C4-2B (cell line): ENCODE results near the gene SIPA1.

Experiments
- H3K27ac ChIP-seq: fragments of 450-650 bp; 2 replicates; pipeline ENCODE4 v1.5.1; 2017
- ZFX ChIP-seq: fragments of 450-650 bp; IDR thresholded peaks from 2 replicates; pipeline ENCODE4 v1.6.1; 2017
- TF ChIP-seq, protein P1 (sequence below): fragments of 450-650 bp; conservative IDR thresholded peaks from 2 replicates; pipeline ENCODE4 v1.5.1; 2017; ENCODE audit warnings: mild to moderate bottlenecking

Gene SIPA1

DNA sequence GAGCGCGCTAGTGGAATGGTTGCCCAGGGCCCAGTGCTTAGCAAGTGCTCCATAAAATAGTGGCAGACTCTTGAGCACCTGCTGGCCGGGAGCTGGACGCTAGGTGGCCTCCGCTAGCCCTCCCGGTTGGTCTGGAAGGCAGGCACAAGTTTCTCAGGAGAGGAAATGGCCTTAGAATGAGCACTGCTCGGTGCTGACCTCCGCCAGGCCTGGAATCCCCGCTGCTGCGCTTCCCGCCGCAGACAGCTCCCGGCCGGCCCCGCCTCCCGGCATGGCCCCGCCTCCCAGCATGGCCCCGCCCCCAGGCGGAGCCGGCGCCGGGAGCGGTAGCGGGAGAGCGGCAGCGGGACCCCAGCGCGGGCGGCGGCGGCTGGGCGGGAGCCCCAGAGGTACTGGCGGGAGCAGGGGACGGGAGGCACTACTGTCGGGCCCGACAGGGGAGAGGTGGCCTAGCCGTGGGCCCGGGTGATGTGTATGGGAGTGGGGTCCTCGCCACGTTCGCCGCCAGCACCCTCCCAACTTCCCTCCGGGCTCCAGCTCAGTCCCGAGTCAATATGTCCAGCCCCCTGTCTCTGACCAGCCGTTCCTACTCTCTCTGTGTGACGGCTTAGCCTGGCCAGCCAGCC, at the start of gene SIPA1:
SIPA1 (plus strand) TSS at position 308 of the 626 bp plus-strand sequence. CDS start 2,821 bp downstream, outside the sequence.
- peak within 1 kb of the TSS; percentile 38 for H3K27ac ChIP-seq
- TF ChIP-seq, protein P1, sequence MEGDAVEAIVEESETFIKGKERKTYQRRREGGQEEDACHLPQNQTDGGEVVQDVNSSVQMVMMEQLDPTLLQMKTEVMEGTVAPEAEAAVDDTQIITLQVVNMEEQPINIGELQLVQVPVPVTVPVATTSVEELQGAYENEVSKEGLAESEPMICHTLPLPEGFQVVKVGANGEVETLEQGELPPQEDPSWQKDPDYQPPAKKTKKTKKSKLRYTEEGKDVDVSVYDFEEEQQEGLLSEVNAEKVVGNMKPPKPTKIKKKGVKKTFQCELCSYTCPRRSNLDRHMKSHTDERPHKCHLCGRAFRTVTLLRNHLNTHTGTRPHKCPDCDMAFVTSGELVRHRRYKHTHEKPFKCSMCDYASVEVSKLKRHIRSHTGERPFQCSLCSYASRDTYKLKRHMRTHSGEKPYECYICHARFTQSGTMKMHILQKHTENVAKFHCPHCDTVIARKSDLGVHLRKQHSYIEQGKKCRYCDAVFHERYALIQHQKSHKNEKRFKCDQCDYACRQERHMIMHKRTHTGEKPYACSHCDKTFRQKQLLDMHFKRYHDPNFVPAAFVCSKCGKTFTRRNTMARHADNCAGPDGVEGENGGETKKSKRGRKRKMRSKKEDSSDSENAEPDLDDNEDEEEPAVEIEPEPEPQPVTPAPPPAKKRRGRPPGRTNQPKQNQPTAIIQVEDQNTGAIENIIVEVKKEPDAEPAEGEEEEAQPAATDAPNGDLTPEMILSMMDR: no peak; the same call in 1 of the 2 replicates
- TF ChIP-seq ZFX: no peak

DNA sequence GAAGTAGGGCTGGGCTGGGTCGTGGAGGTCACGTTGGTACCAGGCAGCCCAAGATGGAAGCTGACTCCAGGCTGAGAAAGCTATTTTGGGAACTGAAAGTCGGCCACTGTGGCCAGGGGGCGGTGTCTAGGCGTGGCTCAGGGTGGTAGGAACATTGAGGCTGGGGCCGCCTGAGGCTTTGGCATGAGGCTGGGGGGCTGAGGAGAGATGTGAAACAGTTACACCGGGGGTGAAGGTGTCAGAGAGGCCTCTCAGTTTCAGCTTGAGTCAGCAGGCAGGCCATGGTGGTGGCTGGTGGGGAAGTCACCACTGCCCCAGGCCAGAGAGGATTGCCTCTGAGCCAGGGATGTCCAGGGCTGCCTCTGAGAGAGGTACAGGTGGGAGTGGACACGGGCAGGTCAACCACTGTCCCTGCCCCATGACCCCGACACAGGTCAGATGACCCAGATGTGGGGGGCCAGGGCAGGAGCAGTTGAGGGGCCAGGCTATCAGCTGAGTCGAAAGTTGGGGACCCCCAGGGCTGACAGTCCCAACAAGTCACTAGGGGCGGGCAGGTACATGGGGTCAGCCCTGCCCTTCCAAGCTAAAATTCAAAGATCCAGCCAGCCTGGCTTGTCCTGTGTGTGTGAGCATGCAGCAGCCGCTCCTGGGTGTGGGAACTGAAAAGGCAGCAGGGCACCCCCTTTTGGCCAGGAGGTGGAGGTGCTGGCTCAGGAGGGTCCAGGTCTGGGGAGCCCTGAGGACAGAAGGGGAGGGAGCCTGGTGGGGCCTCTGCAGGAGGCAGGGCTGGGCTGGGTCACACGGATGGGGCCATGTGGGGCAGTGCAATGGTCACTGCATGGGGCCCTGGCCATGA, 49.5 kb upstream of the SIPA1 start:
- TF ChIP-seq ZFX: no peak
- TF ChIP-seq, protein P1: no peak; the same call in 1 of the 2 replicates
- H3K27ac ChIP-seq: no peak overlapping the region

GRCh38 chr11:65589444-65590239, 48.3 kb upstream of the SIPA1 start:
- no peak overlapping the region for H3K27ac ChIP-seq
- TF ChIP-seq, protein P1: no peak
- TF ChIP-seq ZFX: no peak

GRCh38 chr11:65590240-65590738, 47.6 kb upstream of the SIPA1 start:
- H3K27ac ChIP-seq: no peak overlapping the region
- TF ChIP-seq, protein P1: no peak
- no peak for TF ChIP-seq ZFX

DNA sequence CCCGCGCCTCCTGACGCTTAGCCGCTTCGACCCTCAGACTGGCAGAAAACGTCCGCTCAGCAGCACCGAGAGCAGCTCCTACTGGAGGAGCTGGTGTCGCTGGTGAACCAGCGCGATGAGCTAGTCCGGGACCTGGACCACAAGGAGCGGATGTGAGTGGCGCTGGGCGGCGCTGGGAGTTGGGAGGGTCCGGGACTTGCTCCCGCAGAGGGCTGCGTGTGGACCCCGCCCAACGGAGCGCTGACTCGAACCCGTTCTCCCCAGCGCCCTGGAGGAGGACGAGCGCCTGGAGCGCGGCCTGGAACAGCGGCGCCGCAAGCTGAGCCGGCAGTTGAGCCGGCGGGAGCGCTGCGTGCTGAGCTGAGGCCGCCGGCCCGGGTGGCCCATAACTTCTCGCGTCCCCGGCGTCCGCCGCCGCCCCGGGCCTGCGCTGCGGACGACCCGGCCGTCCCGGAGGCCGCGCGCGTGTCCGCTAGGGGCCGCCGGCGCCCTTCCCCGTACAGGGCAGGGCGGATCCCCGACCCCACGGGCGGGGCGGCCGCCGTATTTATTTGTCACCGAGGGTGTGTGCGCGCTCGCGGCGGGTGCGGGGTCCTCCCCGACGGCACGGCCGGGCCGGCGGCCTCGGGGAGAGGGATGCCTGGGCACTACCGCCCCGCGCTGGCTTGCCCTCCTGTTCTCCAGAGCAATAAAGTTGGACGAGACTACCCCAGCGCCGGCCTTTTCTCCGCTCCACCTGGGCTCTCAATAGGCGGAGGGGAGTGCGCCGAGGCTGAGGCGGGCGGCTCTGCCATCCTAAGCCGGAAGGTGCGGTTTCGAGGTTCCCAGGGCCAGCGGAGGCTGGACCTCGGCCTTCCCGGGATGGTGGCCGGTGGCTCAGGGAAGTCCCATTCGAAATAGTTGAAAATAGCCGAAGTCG, 45.7 kb upstream of the SIPA1 start:
- no peak for TF ChIP-seq ZFX
- TF ChIP-seq, protein P1: no peak
- no peak overlapping the region for H3K27ac ChIP-seq

DNA sequence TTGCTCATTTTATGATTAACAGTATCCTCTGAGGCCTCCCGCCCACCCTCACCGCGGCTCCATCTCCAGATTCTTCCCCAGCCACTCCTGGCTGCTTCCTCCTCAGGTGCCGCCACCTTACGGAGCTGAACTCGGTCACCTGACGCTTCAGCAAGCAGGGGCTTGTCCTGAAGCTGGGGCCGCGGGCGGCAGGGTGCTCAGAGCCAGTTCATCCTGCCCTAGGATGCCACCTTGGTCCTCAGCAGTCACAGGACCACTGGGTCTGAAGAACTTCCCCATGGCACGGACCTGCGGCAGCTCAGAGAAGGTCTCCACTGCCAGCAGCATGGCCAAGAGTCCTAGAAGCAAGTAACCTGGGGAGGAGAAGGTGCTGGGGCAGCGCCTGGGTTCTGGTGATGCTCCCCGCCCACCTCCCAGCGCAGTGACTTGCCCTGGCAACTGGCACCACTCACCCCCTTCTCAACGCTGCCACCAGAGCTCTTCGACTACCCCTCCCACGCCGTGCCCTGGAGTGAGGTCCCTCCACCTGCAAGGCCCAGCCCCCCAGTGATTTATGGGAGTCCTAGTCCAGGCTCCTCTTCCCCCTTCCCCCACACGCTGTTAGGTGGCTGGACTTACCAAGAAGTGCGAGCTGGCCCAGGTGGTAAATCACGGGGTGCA, 44.9 kb upstream of the SIPA1 start:
- no peak overlapping the region for H3K27ac ChIP-seq
- TF ChIP-seq ZFX: no peak
- TF ChIP-seq, protein P1: no peak
